ENCODE results near the gene IL16.

- TF ChIP-seq EZH2phosphoT487 (IDR thresholded peaks at IDR 0.05; ENCODE audit: low read length) (no peak), CTCF (IDR thresholded peaks at IDR 0.05; ENCODE audit: low read length) (no peak), EZH2 (optimal IDR thresholded peaks at IDR 0.05; ENCODE audit: low read depth, low read length) (no peak)
Observed at GRCh38 chr15:81183439-81183775, 13.3 kb upstream of the IL16 start.
